Left lung (tissue), 10 donors: ENCODE measurements around the gene RASSF6. TPM values are rescaled to one million over a fixed set of nuclear protein-coding genes. Genes with fewer than 3 reads are reported as not detected.
"Not testable (repeated sequence)": the region's sequence is repeated elsewhere in the genome, so short reads cannot be mapped to it uniquely, and the experiment has no call there.

ENCODE experiments used
- ATAC-seq: fragments of 200-7000 bp; cut with Tn5 transposase; one replicate; pipeline ENCODE4 v1.9.1; 2020; ENCODE audit warnings: moderate library complexity
- DNase-seq, 4 donors: peaks; one replicate each; pipeline ENCODE4 v3.0.0-alpha.2; 2013 to 2020
- H3K27ac ChIP-seq, 2 donors: fragments of 200-600 bp; sonication (generic) in 1 of 2; one replicate each; pipeline versions ENCODE4 v1.5.0 to v1.8.0; 2020 to 2021
- H3K27me3 ChIP-seq, 2 donors: fragments of 200-600 bp; sonication (generic) in 1 of 2; one replicate each; pipeline versions ENCODE4 v1.5.0 to v1.8.0; 2020 to 2021
- H3K36me3 ChIP-seq, 2 donors: fragments of 200-600 bp; sonication (generic) in 1 of 2; one replicate each; pipeline versions ENCODE4 v1.5.0 to v1.8.0; 2020 to 2021
- H3K4me1 ChIP-seq, 2 donors: fragments of 200-600 bp; one replicate each; pipeline ENCODE4 v1.8.0; 2021
- H3K4me3 ChIP-seq, 2 donors: fragments of 200-600 bp; sonication (generic) in 1 of 2; one replicate each; pipeline versions ENCODE4 v1.5.0 to v1.8.0; 2020 to 2021; ENCODE audit warnings: mild to moderate bottlenecking in 1 of 2
- H3K9me3 ChIP-seq, 2 donors: fragments of 200-600 bp; sonication (generic) in 1 of 2; one replicate each; pipeline versions ENCODE4 v1.5.0 to v1.8.0; 2020 to 2021
- CTCF ChIP-seq, 2 donors: fragments of 200-600 bp; sonication (generic) in 1 of 2; IDR thresholded peaks; one replicate each; pipeline versions ENCODE4 v1.5.0 to v1.8.0; 2021; ENCODE audit warnings: antibody characterized with exemption in 2 of 2
- intact Hi-C, 2 donors: fragments of 100-400 bp; cut with DNase I; formaldehyde crosslinking; loops; one replicate each; pipeline versions ENCODE4 v1.11.2 to v1.14.2; 2022
- polyA plus RNA-seq, 6 donors: library from polyadenylated mRNA; unstranded; fragments of 120-200 nt; gene quantifications; one replicate each; pipeline ENCODE4 v1.2.1, GENCODE V29; 2013; ENCODE audit not compliant: insufficient read length in 6 of 6
- total RNA-seq, 2 donors: library from RNA; stranded (reverse); fragmentation: NEBNext Ultra II Directional; extraction: Animal tissue kit (Norgen Biotek cat#: 25700); gene quantifications; one replicate each; pipeline ENCODE4 v1.2.1, GENCODE V29; 2021
- donor health status: DM: no; HTN: yes; CAD: no.
- donor health status: DM: no; HTN: no; CAD: no.

RASSF6 gene
- total and polyA plus RNA-seq, 8 donors: 1.3 to 3.3 (median 2.2) TPM

GRCh38 chr4:73597594-73597993, 22.6 kb downstream of the RASSF6 start:
- no peak for TF ChIP-seq CTCF (IDR thresholded peaks at IDR 0.05)
- no peak for ATAC-seq
- peaks cover 0 to 3% of the 10 kb centered on the region in 2 donors for H3K9me3 ChIP-seq
- H3K27ac ChIP-seq: no peak overlapping the region
- DNase-seq: no peak
- H3K4me1 ChIP-seq: no peaks in the 10 kb centered on the region
- no peaks in the 10 kb centered on the region for H3K27me3 ChIP-seq
- intact Hi-C loops: loop anchor here in 1 of 2 donors (10.0 kb wide), 1 partner anchor 57 kb away; no protein-coding TSS in a partner anchor
- H3K36me3 ChIP-seq: no peaks in the 10 kb centered on the region
- no peak overlapping the region for H3K4me3 ChIP-seq

- H3K27me3 ChIP-seq, H3K27ac ChIP-seq, H3K4me3 ChIP-seq, ATAC-seq, H3K4me1 ChIP-seq, DNase-seq, H3K36me3 ChIP-seq, H3K9me3 ChIP-seq: not testable (repeated sequence)
- intact Hi-C loops: loop anchor here in 1 of 2 donors (10.0 kb wide), 1 partner anchor 58 kb away; no protein-coding TSS in a partner anchor
These were observed 23.1 kb downstream of the RASSF6 start for GRCh38 chr4:73597183-73597582.

- no peak for ATAC-seq
- TF ChIP-seq CTCF (IDR thresholded peaks at IDR 0.05): no peak
- no peaks in the 10 kb centered on the region for H3K27me3 ChIP-seq
- intact Hi-C loops: loop anchor here in 1 of 2 donors (10.0 kb wide), 1 partner anchor 59 kb away; no protein-coding TSS in a partner anchor
- no peak overlapping the region for H3K27ac ChIP-seq
- no peaks in the 10 kb centered on the region for H3K36me3 ChIP-seq
- no peak overlapping the region for H3K4me3 ChIP-seq
- no peak for DNase-seq
- peaks cover 0 to 3% of the 10 kb centered on the region in 2 donors for H3K9me3 ChIP-seq
- H3K4me1 ChIP-seq: no peaks in the 10 kb centered on the region
These were observed 24.2 kb downstream of the RASSF6 start for GRCh38 chr4:73596001-73596400.

- peak; percentile 16 to 31 for TF ChIP-seq CTCF (IDR thresholded peaks at IDR 0.05)
- no peak for DNase-seq
- intact Hi-C loops: loop anchor here in 1 of 2 donors (10.0 kb wide), 1 partner anchor 61 kb away; no protein-coding TSS in a partner anchor
These were observed 26.5 kb downstream of the RASSF6 start for GRCh38 chr4:73593631-73594241.

GRCh38 chr4:73589887-73590801, 30.1 kb downstream of the RASSF6 start:
- Histone ChIP-seq H3K4me3 (no peak overlapping the region), H3K27me3 (no peaks in the 10 kb centered on the region), H3K27ac (no peak overlapping the region), H3K9me3 (no peaks in the 10 kb centered on the region), H3K36me3 (no peaks in the 10 kb centered on the region), H3K4me1 (peaks cover 0 to 4% of the 10 kb centered on the region in 2 donors)
- peak; percentile 82 for ATAC-seq
- intact Hi-C loops: loop anchor here in 1 of 2 donors (10.0 kb wide), 1 partner anchor 65 kb away; no protein-coding TSS in a partner anchor
- TF ChIP-seq CTCF (IDR thresholded peaks at IDR 0.05): no peak
- DNase-seq: no peak

More at GRCh38 chr4:73593631-73594241, 26.5 kb downstream of the RASSF6 start:
- H3K9me3 ChIP-seq: peaks cover 0 to 3% of the 10 kb centered on the region in 2 donors
- no peak for ATAC-seq
- H3K4me1 ChIP-seq: peaks cover 0 to 4% of the 10 kb centered on the region in 2 donors
- H3K4me3 ChIP-seq: no peak overlapping the region
- H3K36me3 ChIP-seq: no peaks in the 10 kb centered on the region
- H3K27me3 ChIP-seq: no peaks in the 10 kb centered on the region
- no peak overlapping the region for H3K27ac ChIP-seq
